ENCODE data around the gene CYP21A2.
"Not testable (repeated sequence)": the region's sequence is repeated elsewhere in the genome, so short reads cannot be mapped to it uniquely, and the experiment has no call there.

DNA sequence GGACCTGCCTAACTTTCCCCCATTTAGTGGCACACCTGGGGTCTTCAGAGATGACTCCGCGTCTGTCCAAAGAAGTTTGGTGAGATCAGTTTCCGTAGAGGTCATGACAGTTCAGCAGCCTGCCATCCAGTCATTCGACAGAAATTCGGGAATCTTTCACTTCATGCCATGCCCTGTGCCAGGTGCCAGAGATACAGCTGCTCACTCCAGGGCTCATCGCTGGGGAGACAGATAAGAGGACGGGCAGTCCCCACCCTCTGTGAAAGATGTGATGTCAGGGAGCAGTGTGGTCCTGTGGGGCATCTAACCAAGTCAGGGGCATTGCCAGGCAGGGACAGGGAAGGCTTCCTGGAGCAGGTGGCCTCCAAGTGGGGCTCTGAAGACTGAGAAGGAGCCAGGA is 34.9 kb upstream of the CYP21A2 start:
- TF ChIP-seq, protein P1, sequence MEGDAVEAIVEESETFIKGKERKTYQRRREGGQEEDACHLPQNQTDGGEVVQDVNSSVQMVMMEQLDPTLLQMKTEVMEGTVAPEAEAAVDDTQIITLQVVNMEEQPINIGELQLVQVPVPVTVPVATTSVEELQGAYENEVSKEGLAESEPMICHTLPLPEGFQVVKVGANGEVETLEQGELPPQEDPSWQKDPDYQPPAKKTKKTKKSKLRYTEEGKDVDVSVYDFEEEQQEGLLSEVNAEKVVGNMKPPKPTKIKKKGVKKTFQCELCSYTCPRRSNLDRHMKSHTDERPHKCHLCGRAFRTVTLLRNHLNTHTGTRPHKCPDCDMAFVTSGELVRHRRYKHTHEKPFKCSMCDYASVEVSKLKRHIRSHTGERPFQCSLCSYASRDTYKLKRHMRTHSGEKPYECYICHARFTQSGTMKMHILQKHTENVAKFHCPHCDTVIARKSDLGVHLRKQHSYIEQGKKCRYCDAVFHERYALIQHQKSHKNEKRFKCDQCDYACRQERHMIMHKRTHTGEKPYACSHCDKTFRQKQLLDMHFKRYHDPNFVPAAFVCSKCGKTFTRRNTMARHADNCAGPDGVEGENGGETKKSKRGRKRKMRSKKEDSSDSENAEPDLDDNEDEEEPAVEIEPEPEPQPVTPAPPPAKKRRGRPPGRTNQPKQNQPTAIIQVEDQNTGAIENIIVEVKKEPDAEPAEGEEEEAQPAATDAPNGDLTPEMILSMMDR (IDR thresholded peaks at IDR 0.05; ENCODE audit: low read depth, low read length, missing input control), result not testable (repeated sequence)
- TF ChIP-seq JUND (IDR thresholded peaks at IDR 0.05); FOXA1 (IDR thresholded peaks at IDR 0.05); HNF4G (IDR thresholded peaks at IDR 0.05); HNF4A (conservative IDR thresholded peaks at IDR 0.05): not testable (repeated sequence)

All from liver (tissue), 3 donors.